KBM-7 (cell line): Measurements from ENCODE around the gene NTPCR.
A peak's percentile ranks its signal among the peaks of the same experiment; 100 is the strongest.
"Not testable (repeated sequence)": the region's sequence is repeated elsewhere in the genome, so short reads cannot be mapped to it uniquely, and the experiment has no call there.

ENCODE experiments used
- DNase-seq: peaks from one replicate; pipeline ENCODE4 v3.0.0-alpha.2; 2015
- in situ Hi-C: fragments of 300-500 bp; cut with MboI; formaldehyde crosslinking; loops from 2 replicates; pipeline ENCODE4 v1.14.3; 2020; ENCODE audit warnings: low sequenced_read_pairs, low pct_unique_long_range_greater_than_20kb, mixed read lengths

NTPCR gene

GRCh38 chr1:232924874-232925273, 25.5 kb upstream of the NTPCR start:
- in situ Hi-C loops = no loop called here
- no peak for DNase-seq

DNA sequence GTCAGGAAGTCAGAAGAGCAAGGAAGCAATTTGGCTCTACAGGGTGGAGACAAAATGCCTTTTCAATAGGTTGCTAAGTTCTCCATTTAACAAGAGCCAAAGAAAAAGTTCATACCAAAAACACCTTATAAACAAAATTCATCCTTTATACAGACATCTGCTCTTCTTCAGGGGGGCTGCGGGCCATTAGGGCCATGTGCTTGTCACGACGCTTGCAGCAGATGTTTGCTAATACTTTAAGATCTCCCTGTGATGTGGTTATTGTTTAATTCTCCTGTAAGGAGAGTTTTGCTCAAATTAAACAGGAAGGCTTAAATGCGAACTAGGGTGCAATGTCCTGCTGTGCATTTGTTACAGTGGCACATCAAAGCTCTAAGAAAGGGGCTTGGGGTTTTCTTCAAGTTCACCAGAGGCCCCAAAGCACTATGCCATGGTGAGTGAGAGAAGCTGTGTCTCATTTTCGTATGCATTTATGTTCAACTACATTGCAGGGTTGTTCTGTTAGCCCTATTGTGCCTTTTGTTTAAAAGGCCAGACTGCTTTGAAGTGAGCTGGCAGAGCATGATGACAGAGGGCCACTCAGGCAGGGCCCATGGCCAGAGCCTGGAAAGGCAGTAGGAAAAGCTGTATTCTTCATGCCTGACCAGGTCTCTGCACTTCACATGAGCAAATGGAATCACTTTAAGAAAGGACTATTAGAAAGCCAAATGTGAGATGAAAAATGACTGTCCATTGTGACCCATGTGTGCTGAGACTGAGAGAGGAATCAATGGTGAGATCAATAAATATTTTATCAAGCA, 24.8 kb upstream of the NTPCR start:
- DNase-seq = no peak
- in situ Hi-C loops = no loop called here

DNA sequence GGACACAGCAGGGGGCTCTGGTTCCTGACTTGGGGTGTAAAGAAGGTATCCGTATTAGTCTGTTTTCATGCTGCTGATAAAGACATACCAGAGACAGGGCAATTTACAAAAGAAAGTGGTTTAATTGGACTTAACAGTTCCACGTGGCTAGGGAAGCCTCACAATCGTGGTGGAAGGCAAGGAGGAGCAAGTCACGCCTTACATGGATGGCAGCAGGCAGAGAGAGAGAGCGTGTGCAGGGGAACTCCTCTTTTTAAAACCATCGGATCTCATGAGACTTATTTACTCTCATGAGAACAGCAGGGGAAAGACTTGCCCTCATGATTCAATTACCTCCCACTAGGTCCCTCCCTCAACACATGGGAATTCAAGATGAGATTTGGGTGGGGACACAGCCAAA, 23.2 kb upstream of the NTPCR start:
- DNase-seq, in situ Hi-C loops: not testable (repeated sequence)

- DNase-seq = no peak
- in situ Hi-C loops = no loop called here
Observed at GRCh38 chr1:232927830-232928505, 22.4 kb upstream of the NTPCR start.

GRCh38 chr1:232932486-232933425, 17.7 kb upstream of the NTPCR start:
- in situ Hi-C loops = no loop called here
- DNase-seq = no peak

GRCh38 chr1:232936941-232937340, 13.5 kb upstream of the NTPCR start:
- no peak for DNase-seq
- in situ Hi-C loops = no loop called here

DNA sequence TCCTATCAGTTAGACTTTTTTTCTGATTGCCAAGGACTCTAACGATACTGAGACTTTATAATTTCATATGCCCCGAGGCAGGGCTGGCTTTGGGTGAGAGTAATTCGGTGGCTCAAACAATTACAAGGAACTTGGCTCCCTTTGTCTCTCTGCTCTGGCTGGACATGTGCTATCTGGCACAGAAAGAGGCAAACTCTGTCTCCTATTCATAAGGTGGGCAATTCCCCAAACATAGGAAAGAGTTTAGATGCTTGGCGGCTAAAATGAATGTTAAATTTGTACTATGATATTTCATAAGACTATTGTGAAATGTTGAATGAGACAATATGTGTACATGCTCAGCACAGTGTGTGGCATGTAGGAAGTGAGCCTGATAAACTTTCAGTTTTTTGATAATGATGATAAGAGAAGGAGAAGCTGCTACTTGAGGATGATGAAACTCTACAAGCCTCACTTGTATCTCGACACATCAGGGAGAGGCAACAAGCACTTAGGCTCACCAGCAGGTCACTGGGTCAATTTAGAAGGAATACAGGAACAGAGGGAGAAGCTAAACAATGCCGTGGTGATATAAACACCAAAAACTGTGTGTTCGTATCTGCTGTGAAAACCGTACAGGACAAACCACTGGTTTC, 12.6 kb upstream of the NTPCR start:
- in situ Hi-C loops = no loop called here
- peak; percentile 51 for DNase-seq

- DNase-seq = no peak
- in situ Hi-C loops = no loop called here
Observed at GRCh38 chr1:232938926-232939325, 11.5 kb upstream of the NTPCR start.

- in situ Hi-C loops = no loop called here
- no peak for DNase-seq
Observed at GRCh38 chr1:232939748-232940147, 10.7 kb upstream of the NTPCR start.

GRCh38 chr1:232940262-232940661, 10.1 kb upstream of the NTPCR start:
- in situ Hi-C loops = no loop called here
- no peak for DNase-seq

DNA sequence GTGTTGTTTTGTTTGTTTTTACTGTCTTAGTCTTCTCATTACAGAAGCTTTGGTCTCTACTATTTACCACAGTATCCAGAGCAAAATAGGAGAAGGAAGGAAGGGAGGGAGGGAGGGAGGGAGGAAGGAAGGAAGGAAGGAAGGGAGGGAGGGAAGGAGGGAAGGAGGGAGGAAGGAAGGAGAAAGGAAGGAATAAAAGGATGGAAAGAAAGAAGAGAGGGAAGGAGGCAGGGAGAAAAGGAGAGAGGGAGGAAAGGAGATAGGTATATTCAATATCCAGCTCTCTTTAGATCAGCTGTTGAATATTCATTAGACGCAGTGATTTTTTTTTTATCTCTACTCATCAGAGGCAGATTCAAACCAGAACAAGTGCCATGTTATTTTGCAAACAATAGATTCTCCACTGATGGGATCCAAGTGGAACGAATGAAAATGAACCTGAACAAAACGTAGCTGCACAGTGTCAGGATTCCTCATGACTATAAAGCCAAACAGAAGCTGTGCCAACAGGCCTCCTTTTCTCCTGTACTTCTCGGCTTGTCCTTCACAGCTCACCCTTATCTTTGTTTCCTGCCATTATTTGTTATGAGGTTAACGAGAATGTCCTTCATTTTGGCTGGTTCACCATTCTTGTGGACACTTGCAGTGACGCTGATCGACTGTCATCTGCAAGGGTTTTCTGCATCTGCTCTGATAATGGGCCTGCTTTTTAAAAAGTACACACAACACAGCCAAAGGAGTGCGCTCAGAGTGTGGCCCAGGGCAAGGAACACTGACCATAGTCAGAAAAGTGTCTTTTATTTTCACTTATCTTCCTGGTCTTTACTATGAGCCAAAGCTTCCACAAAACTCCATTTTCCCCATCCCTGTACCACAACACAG, 7.8 kb upstream of the NTPCR start:
- in situ Hi-C loops = no loop called here
- DNase-seq = no peak

- peak; percentile 19 for DNase-seq
- in situ Hi-C loops = no loop called here
Observed at GRCh38 chr1:232943679-232944252, 6.6 kb upstream of the NTPCR start.

GRCh38 chr1:232944347-232944746, 6.1 kb upstream of the NTPCR start:
- in situ Hi-C loops = no loop called here
- no peak for DNase-seq

- in situ Hi-C loops = no loop called here
- no peak for DNase-seq
Observed at GRCh38 chr1:232949636-232950196, 695 bp upstream of the NTPCR start.

DNA sequence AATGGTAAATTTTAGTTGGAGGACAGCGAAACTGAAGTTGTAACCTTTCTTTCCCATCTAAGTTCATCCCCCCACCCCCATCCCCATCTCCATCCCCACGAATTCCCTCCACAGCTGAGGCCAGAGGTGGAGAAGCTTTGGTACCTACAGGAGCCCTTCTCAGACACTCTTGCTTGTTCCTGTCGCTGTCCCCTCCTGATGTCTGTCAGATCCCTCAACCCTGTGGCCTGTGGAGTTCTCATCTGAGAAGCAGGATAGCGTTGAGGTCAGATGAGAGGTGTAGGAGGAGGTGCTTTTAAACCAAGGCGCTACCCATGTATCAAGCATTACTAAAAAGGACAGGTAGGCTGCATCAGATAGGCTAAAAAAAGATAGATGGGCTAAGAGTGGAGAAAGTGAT, 769 bp downstream of the NTPCR start:
- in situ Hi-C loops = no loop called here
- DNase-seq = peak; percentile 44

DNA sequence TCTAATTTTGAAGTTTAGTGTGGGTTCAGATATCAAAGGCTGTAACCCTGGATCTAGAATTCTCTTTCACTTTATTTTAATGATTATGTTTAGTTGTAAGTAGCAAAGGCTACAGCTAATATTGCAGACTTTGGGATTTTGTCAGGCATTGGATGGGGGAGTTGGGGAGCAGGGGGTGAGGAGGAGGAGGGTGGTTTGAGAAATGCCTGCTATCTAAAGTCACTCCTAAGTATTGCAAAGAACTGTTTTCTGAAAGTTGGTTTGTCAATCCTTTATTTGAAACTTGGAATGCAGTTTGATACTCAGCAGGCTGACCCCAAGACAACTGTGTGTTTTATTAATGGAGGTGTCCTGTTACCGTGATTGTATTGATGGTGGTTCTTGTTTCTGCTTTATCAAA, 1.2 kb downstream of the NTPCR start:
- no peak for DNase-seq
- in situ Hi-C loops = no loop called here

- in situ Hi-C loops = no loop called here
- peak; percentile 75 for DNase-seq
Observed at GRCh38 chr1:232952514-232953499, 2.4 kb downstream of the NTPCR start.
